ENCODE data around the gene ARHGAP24.

ARHGAP24 gene

DNA sequence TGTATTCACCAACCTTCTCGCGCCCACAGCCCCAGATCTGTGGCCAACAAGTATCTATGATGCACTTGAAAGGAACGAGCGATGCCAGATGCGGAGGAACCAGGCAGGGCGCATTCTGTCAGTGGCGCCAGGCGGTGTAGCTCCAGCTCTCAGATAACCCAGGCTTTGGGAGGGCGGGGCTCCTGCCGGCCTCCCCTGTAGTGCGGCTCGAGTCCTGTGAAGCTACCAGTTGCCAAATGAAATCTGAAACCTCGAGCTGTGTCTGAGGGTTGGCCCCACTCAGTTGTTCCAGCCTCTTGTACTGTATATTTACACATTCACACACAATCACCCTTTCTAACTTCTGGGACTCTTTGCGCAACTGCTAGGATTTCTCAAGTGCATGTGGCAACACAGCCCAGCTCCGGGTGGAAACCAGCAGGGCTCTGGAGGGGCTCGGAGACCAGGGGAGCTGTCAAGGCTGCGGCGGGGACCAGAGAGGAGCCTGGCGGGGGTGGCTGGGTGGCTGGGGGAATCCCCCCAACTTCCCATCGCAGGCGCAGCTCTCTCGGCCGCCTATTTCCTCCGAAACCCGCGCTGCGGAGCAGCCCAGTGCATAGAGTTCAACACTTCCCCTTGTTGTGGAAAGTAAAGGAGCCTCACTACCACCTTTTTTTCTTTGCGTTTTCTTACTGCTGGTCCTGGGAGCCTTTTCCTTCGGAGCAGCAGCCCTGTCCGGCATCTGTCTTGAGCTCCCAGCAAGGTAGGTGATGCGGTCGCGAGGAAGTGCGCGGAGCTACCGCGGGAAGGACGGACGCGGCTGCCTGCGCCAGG, at the start of gene ARHGAP24:
TSS of gene ARHGAP24 (plus strand) at position 333 of the 813 bp plus-strand sequence.
- H3K4me3 ChIP-seq (ENCODE audit: low read length in 2 of 2), result peak within 1 kb of the TSS; percentile 78 to 79
- H3K4me1 ChIP-seq (ENCODE audit: control insufficient read depth in 2 of 2, insufficient read depth in 2 of 2, low read length in 2 of 2), result peaks cover 0 to 4% of the 10 kb centered on the region in 2 donors
- H3K9ac ChIP-seq (ENCODE audit: low read depth in 1 of 2, low read length in 2 of 2), result peak within 1 kb of the TSS; percentile 46 to 48
- H3K36me3 ChIP-seq (ENCODE audit: control insufficient read depth in 2 of 2, insufficient read depth in 2 of 2, low read length in 2 of 2), result no peaks in the 10 kb centered on the region
- H3K27me3 ChIP-seq (ENCODE audit: control insufficient read depth in 2 of 2, insufficient read depth in 2 of 2, low read length in 2 of 2), result no peaks in the 10 kb centered on the region
- H3K27ac ChIP-seq (ENCODE audit: low read depth in 2 of 2, low read length in 2 of 2), result peak within 1 kb of the TSS; percentile 58 to 75
- no peaks in the 10 kb centered on the region for H3K9me3 ChIP-seq (ENCODE audit: control insufficient read depth in 2 of 2, low read length in 2 of 2)

DNA sequence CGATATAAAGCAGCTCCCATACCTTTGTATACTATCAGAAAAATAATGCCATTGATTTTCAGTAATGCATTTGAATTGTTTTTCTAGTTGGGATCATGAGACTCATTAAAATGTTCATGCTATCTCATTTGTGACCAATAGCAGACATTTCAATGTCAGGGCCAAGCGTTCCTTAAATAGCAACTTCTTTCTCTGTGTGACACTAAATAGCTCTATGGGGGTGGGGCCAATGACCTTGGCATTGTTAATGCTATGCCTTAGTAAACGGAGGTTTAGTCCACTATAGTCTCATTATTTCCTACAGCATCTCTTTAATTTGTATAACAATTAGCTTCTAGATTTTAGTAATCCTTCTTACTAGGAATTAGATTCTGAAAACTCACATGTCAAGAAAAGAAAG, 48.6 kb upstream of the ARHGAP24 start:
- no peak overlapping the region for H3K27ac ChIP-seq (ENCODE audit: low read depth in 2 of 2, low read length in 2 of 2)
- H3K9ac ChIP-seq (ENCODE audit: low read depth in 1 of 2, low read length in 2 of 2), result no peak overlapping the region
- no peak overlapping the region for H3K4me3 ChIP-seq (ENCODE audit: low read length in 2 of 2)
- no peaks in the 10 kb centered on the region for H3K36me3 ChIP-seq (ENCODE audit: control insufficient read depth in 2 of 2, insufficient read depth in 2 of 2, low read length in 2 of 2)
- H3K27me3 ChIP-seq (ENCODE audit: control insufficient read depth in 2 of 2, insufficient read depth in 2 of 2, low read length in 2 of 2), result no peaks in the 10 kb centered on the region
- H3K4me1 ChIP-seq (ENCODE audit: control insufficient read depth in 2 of 2, insufficient read depth in 2 of 2, low read length in 2 of 2), result no peaks in the 10 kb centered on the region
- H3K9me3 ChIP-seq (ENCODE audit: control insufficient read depth in 2 of 2, low read length in 2 of 2), result no peaks in the 10 kb centered on the region

DNA sequence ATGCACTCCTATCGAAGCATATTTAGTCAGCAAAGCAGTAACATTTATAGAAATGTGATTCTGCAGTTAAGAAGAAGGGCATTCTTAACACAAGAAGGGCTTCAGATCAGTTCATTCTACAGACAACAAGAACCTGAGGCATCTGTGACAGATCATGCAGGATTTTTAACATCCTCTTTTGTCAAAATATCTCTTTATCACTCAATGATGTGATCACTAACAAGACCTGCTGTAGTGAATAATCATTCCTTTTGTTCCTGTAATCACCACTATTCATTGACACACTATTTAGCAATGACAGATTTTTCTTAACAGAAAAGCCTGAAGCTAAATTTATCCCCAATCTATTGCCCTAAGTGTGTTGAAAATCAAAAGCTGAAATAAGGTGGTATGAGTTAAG, 47.8 kb upstream of the ARHGAP24 start:
- Histone ChIP-seq H3K9ac (ENCODE audit: low read depth in 1 of 2, low read length in 2 of 2) (no peak overlapping the region), H3K9me3 (ENCODE audit: control insufficient read depth in 2 of 2, low read length in 2 of 2) (no peaks in the 10 kb centered on the region), H3K4me1 (ENCODE audit: control insufficient read depth in 2 of 2, insufficient read depth in 2 of 2, low read length in 2 of 2) (no peaks in the 10 kb centered on the region), H3K27me3 (ENCODE audit: control insufficient read depth in 2 of 2, insufficient read depth in 2 of 2, low read length in 2 of 2) (no peaks in the 10 kb centered on the region), H3K27ac (ENCODE audit: low read depth in 2 of 2, low read length in 2 of 2) (no peak overlapping the region), H3K36me3 (ENCODE audit: control insufficient read depth in 2 of 2, insufficient read depth in 2 of 2, low read length in 2 of 2) (no peaks in the 10 kb centered on the region), H3K4me3 (ENCODE audit: low read length in 2 of 2) (no peak overlapping the region)

DNA sequence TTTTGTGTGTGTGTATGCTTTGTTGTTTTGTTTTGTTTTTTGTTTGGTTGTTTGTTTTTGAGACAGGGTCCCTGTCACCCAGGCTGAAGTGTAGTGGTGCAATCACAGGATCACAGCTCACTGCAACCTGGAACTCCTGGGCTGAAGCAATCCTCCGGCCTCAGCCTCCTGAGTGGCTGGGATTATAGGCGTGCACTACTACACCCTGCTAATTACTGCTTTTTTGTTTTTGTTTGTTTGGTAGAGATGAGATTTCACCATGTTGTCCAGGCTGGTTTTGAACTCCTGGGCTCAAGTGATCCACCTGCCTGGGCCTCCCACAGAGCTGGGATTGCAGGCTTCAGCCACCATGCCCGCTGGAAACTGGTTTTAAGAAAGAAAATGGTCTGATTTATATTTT, 44.7 kb upstream of the ARHGAP24 start:
- H3K4me3 ChIP-seq (ENCODE audit: low read length in 2 of 2), result no peak overlapping the region
- no peaks in the 10 kb centered on the region for H3K4me1 ChIP-seq (ENCODE audit: control insufficient read depth in 2 of 2, insufficient read depth in 2 of 2, low read length in 2 of 2)
- H3K27ac ChIP-seq (ENCODE audit: low read depth in 2 of 2, low read length in 2 of 2), result no peak overlapping the region

DNA sequence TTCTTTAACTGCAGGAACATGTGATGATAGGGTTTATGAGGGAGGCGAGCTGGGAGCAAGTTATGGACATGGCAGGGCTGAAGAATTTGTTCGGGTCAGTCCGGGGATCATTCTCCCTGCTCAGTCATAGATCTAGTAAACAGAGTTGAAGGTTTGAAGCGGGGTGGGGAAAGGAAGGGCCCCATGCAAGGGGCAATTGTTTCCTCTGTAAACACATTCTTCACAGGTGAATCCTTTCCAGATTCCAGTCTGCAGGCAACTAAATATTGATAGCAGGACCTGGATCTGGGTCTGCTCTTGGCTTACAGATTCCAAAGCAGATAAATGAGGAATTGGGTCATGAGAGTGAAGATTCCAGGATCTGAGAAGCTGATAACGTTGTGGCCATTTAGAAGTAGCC, 44.3 kb upstream of the ARHGAP24 start:
- H3K27ac ChIP-seq (ENCODE audit: low read depth in 2 of 2, low read length in 2 of 2), result no peak overlapping the region
- no peaks in the 10 kb centered on the region for H3K4me1 ChIP-seq (ENCODE audit: control insufficient read depth in 2 of 2, insufficient read depth in 2 of 2, low read length in 2 of 2)
- no peak overlapping the region for H3K9ac ChIP-seq (ENCODE audit: low read depth in 1 of 2, low read length in 2 of 2)
- no peaks in the 10 kb centered on the region for H3K36me3 ChIP-seq (ENCODE audit: control insufficient read depth in 2 of 2, insufficient read depth in 2 of 2, low read length in 2 of 2)
- no peaks in the 10 kb centered on the region for H3K9me3 ChIP-seq (ENCODE audit: control insufficient read depth in 2 of 2, low read length in 2 of 2)
- no peaks in the 10 kb centered on the region for H3K27me3 ChIP-seq (ENCODE audit: control insufficient read depth in 2 of 2, insufficient read depth in 2 of 2, low read length in 2 of 2)
- no peak overlapping the region for H3K4me3 ChIP-seq (ENCODE audit: low read length in 2 of 2)

More for the DNA sequence above, 44.7 kb upstream of the ARHGAP24 start:
- Histone ChIP-seq H3K27me3 (ENCODE audit: control insufficient read depth in 2 of 2, insufficient read depth in 2 of 2, low read length in 2 of 2) (no peaks in the 10 kb centered on the region), H3K9me3 (ENCODE audit: control insufficient read depth in 2 of 2, low read length in 2 of 2) (no peaks in the 10 kb centered on the region), H3K36me3 (ENCODE audit: control insufficient read depth in 2 of 2, insufficient read depth in 2 of 2, low read length in 2 of 2) (no peaks in the 10 kb centered on the region), H3K9ac (ENCODE audit: low read depth in 1 of 2, low read length in 2 of 2) (no peak overlapping the region)

DNA sequence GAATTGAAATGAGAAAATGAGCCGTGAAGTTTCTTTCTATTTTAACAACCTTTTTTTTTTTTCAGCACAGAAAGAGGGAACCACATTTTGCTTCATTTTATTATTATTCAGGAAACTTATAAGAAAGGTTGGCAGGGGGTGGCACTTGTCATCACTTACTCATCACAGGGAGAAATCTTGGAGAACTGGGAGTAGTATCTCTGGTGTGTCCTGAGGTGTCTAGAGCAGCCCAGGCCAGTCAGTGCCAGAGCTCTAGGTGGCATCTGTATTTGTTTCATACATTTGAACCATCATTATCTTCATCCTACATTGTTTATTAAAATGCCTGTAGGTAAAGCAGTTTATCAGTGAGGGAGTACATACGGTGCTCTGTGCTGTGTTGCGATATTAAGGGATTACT, 43.8 kb upstream of the ARHGAP24 start:
- Histone ChIP-seq H3K4me1 (ENCODE audit: control insufficient read depth in 2 of 2, insufficient read depth in 2 of 2, low read length in 2 of 2) (no peaks in the 10 kb centered on the region), H3K27ac (ENCODE audit: low read depth in 2 of 2, low read length in 2 of 2) (no peak overlapping the region), H3K9me3 (ENCODE audit: control insufficient read depth in 2 of 2, low read length in 2 of 2) (no peaks in the 10 kb centered on the region), H3K4me3 (ENCODE audit: low read length in 2 of 2) (no peak overlapping the region), H3K36me3 (ENCODE audit: control insufficient read depth in 2 of 2, insufficient read depth in 2 of 2, low read length in 2 of 2) (no peaks in the 10 kb centered on the region), H3K9ac (ENCODE audit: low read depth in 1 of 2, low read length in 2 of 2) (no peak overlapping the region), H3K27me3 (ENCODE audit: control insufficient read depth in 2 of 2, insufficient read depth in 2 of 2, low read length in 2 of 2) (no peaks in the 10 kb centered on the region)

DNA sequence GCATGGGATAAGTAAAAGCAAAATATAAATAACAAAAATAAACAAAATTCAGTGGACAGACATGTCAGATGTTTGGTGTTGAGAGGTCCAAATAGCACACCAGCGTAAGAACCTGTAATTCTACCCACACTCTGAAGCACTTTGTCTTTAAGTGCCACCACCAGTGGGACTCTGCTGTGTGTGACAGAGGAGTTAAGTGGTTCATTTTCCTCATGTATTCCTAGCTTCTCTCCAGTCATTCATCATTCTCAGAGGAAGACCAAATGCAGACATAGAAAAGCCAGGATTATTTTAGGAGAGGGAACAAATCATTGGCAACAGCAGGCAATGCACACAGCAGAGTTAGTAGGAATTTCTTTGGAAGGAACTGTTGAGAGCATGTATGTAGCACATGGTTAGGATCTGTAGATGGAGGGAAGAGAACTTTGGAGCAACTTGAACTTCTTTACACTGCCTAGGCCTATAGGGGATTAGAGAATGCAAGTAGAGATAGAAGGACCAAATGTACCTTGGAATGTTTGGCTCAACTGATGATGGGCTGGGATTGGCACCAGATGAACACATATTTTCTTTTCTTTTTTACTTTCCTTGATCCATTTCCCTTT, 43.0 kb upstream of the ARHGAP24 start:
- H3K36me3 ChIP-seq (ENCODE audit: control insufficient read depth in 2 of 2, insufficient read depth in 2 of 2, low read length in 2 of 2), result no peaks in the 10 kb centered on the region
- H3K9ac ChIP-seq (ENCODE audit: low read depth in 1 of 2, low read length in 2 of 2), result no peak overlapping the region
- no peaks in the 10 kb centered on the region for H3K9me3 ChIP-seq (ENCODE audit: control insufficient read depth in 2 of 2, low read length in 2 of 2)
- H3K27ac ChIP-seq (ENCODE audit: low read depth in 2 of 2, low read length in 2 of 2), result no peak overlapping the region
- H3K4me3 ChIP-seq (ENCODE audit: low read length in 2 of 2), result no peak overlapping the region
- H3K4me1 ChIP-seq (ENCODE audit: control insufficient read depth in 2 of 2, insufficient read depth in 2 of 2, low read length in 2 of 2), result no peaks in the 10 kb centered on the region
- H3K27me3 ChIP-seq (ENCODE audit: control insufficient read depth in 2 of 2, insufficient read depth in 2 of 2, low read length in 2 of 2), result no peaks in the 10 kb centered on the region

DNA sequence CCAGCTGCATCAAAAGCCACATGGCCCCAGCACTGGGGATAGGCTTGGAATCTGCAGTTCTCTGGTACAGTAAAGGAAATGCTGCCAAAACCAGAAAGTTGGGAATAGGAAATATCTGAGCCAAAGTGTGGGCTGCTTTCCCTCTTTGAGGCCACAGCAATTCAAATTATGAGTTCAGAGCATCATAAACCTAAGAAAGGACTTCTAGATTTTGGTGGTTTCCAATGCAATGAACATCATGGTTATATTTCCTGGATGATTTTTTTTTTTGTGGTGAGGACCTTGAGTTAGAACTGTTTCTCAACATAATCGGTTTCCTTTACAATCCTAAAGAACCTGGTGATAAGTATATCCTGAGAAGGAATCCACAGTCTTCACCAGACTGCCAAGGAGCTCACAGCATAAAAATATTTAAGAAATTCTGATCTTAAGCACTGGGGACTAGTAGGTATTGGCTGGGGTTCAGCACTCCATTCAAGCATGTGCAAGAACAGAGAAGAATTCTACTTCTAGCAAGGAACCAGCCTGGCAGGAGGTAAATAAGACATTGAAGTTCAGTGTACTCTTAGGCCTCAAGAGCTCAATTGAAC, 29.8 kb upstream of the ARHGAP24 start:
- no peak overlapping the region for H3K27ac ChIP-seq (ENCODE audit: low read depth in 2 of 2, low read length in 2 of 2)

DNA sequence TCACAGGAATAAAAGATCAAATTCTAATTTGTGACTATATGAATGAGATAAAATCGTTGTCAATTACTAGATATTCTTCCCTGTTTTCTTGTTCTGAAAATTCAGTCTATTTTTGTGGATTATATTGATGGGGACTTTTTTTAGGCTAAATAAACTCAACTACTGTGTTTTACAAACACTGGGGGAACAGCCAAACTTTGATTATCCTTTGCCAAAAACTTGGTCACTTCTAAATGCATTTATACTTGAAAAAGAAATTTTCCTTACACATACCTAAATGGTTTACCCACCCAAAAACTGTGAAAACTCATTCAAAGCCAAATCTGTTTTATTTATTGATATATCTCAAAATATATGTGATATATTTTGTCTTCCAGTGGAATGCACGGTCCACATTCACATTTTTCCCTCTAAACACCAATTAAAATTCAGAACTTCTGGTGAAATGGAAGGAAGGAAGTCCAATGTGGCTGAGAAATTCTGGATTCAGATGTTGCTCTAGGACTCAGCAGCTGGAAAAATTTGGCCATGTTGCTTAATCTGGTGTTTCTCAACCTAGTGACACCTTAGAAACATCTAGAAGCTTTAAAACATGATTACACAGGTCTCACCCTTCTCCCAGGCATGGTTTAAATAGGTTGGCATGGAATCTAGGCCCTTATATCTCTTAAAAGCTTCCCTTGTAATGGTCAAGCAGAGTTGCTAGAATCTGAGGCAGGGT, 28.6 kb upstream of the ARHGAP24 start:
- Histone ChIP-seq H3K9me3 (ENCODE audit: control insufficient read depth in 2 of 2, low read length in 2 of 2) (no peaks in the 10 kb centered on the region), H3K4me1 (ENCODE audit: control insufficient read depth in 2 of 2, insufficient read depth in 2 of 2, low read length in 2 of 2) (no peaks in the 10 kb centered on the region), H3K27me3 (ENCODE audit: control insufficient read depth in 2 of 2, insufficient read depth in 2 of 2, low read length in 2 of 2) (no peaks in the 10 kb centered on the region), H3K9ac (ENCODE audit: low read depth in 1 of 2, low read length in 2 of 2) (no peak overlapping the region), H3K27ac (ENCODE audit: low read depth in 2 of 2, low read length in 2 of 2) (no peak overlapping the region), H3K4me3 (ENCODE audit: low read length in 2 of 2) (no peak overlapping the region), H3K36me3 (ENCODE audit: control insufficient read depth in 2 of 2, insufficient read depth in 2 of 2, low read length in 2 of 2) (no peaks in the 10 kb centered on the region)

More for the DNA sequence above, 29.8 kb upstream of the ARHGAP24 start:
- no peak overlapping the region for H3K9ac ChIP-seq (ENCODE audit: low read depth in 1 of 2, low read length in 2 of 2)
- H3K4me3 ChIP-seq (ENCODE audit: low read length in 2 of 2), result no peak overlapping the region
- H3K27me3 ChIP-seq (ENCODE audit: control insufficient read depth in 2 of 2, insufficient read depth in 2 of 2, low read length in 2 of 2), result no peaks in the 10 kb centered on the region
- H3K4me1 ChIP-seq (ENCODE audit: control insufficient read depth in 2 of 2, insufficient read depth in 2 of 2, low read length in 2 of 2), result no peaks in the 10 kb centered on the region
- H3K36me3 ChIP-seq (ENCODE audit: control insufficient read depth in 2 of 2, insufficient read depth in 2 of 2, low read length in 2 of 2), result no peaks in the 10 kb centered on the region
- H3K9me3 ChIP-seq (ENCODE audit: control insufficient read depth in 2 of 2, low read length in 2 of 2), result no peaks in the 10 kb centered on the region

All from mucosa of rectum (tissue), 2 donors.